CD8-positive, alpha-beta memory T cell (primary cell): ENCODE data around the gene SPAG7. TPM values are rescaled to one million over a fixed set of nuclear protein-coding genes. Genes with fewer than 3 reads are reported as not detected.

Source experiments
- CTCF ChIA-PET: fragments of 350-600 bp; sonication (Branson Sonifier 250); formaldehyde crosslinking; loops from one replicate; lab custom pipeline; 2021; ENCODE audit warnings: antibody characterized with exemption; lab: Charles Lee
- POLR2A ChIA-PET: fragments of 350-600 bp; sonication (Branson Sonifier 250); formaldehyde crosslinking; loops from one replicate; lab custom pipeline; 2021; ENCODE audit warnings: antibody characterized with exemption; lab: Charles Lee
- DNase-seq, 5 donors: peaks; one replicate each; pipeline versions ENCODE4 v3.0.0 to v3.0.0-alpha.2; 2020 to 2022; ENCODE audit warnings: mixed read lengths in 1 of 5
- H3K27ac ChIP-seq: one replicate; pipeline ENCODE4 v1.7.0; 2013; ENCODE audit warnings: low read depth, mild to moderate bottlenecking, low read length, moderate library complexity
- H3K27me3 ChIP-seq: 2 replicates; pipeline ENCODE4 v1.7.0; 2013; ENCODE audit warnings: low read length, mild to moderate bottlenecking; ENCODE audit not compliant: insufficient read depth, poor library complexity, severe bottlenecking
- H3K36me3 ChIP-seq: 2 replicates; pipeline ENCODE4 v1.7.0; 2013; ENCODE audit warnings: mild to moderate bottlenecking, low read length, moderate library complexity; ENCODE audit not compliant: insufficient read depth
- H3K4me1 ChIP-seq: 2 replicates; pipeline ENCODE4 v1.7.0; 2013; ENCODE audit warnings: mild to moderate bottlenecking, low read length, moderate library complexity; ENCODE audit not compliant: insufficient read depth
- H3K4me3 ChIP-seq: 2 replicates; pipeline ENCODE4 v1.7.0; 2013; ENCODE audit warnings: mild to moderate bottlenecking, low read length
- H3K9me3 ChIP-seq: 2 replicates; pipeline ENCODE4 v1.7.0; 2013; ENCODE audit warnings: mild to moderate bottlenecking, low read length
- H3K27ac Mint-ChIP-seq, 8 donors: one replicate each; pipeline ENCODE4 v1.8.0; 2020 to 2021; ENCODE audit warnings: mixed read lengths in 8 of 8, mild to moderate bottlenecking in 6 of 8, inconsistent platforms in 3 of 8, moderate library complexity in 3 of 8
- H3K27me3 Mint-ChIP-seq, 2 donors: one replicate each; pipeline ENCODE4 v1.8.0; 2020 to 2021; ENCODE audit warnings: mixed read lengths in 2 of 2, mild to moderate bottlenecking in 1 of 2, moderate library complexity in 1 of 2
- H3K36me3 Mint-ChIP-seq, 3 donors: one replicate each; pipeline ENCODE4 v1.8.0; 2020 to 2021; ENCODE audit warnings: mixed read lengths in 3 of 3, inconsistent platforms in 1 of 3, mild to moderate bottlenecking in 1 of 3
- H3K4me1 Mint-ChIP-seq, 3 donors: one replicate each; pipeline ENCODE4 v1.8.0; 2020 to 2021; ENCODE audit warnings: mixed read lengths in 3 of 3, inconsistent platforms in 1 of 3, mild to moderate bottlenecking in 1 of 3
- H3K4me3 Mint-ChIP-seq, 7 donors: one replicate each; pipeline ENCODE4 v1.8.0; 2020 to 2021; ENCODE audit warnings: mixed read lengths in 7 of 7, mild to moderate bottlenecking in 6 of 7, moderate library complexity in 4 of 7, inconsistent platforms in 2 of 7
- H3K9me3 Mint-ChIP-seq, 5 donors: one replicate each; pipeline ENCODE4 v1.8.0; 2020 to 2022; ENCODE audit warnings: mixed read lengths in 5 of 5, mild to moderate bottlenecking in 3 of 5, moderate library complexity in 2 of 5, inconsistent platforms in 1 of 5
- polyA plus RNA-seq: library from polyadenylated mRNA; unstranded; fragments of 300-500 nt; fragmentation: Illumina TruSeq; gene quantifications from one replicate; pipeline ENCODE4 v1.2.3, GENCODE V29; 2021
- total RNA-seq, 2 experiments: library from RNA; stranded (reverse); gene quantifications; one replicate each; pipeline ENCODE4 v1.2.3, GENCODE V29; 2021

Gene SPAG7
- total and polyA plus RNA-seq, 3 experiments from 2014 or later: 63.4 to 112 (median 64.2) TPM

DNA sequence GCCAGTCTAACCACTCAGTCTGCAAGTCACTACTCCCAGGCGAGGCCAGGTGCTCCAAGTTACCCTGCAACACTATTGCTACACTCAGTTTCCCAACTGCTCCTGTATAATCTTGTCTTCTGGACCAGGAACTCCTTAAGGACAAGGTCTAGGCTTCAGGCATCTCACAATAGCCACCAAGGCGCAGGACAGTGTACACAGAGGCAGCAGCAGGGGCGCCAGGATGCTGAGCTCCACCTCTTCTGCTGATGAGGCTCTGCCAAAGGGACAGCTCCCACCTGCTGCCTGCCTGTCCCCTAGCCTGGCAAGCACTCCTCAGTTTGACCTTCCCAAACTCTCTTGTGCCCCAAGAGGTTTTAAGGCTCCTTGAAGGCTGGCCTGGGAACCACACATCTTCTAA, 31.2 kb downstream of the SPAG7 start:
- H3K27ac Mint-ChIP-seq: peak overlapping the region in 6 of 8 donors; percentile 12 to 56 (median 30)
- peaks cover 0 to 50% (median 6%) of the 10 kb centered on the region in 3 donors for H3K36me3 Mint-ChIP-seq
- no peak overlapping the region for H3K27ac ChIP-seq
- H3K27me3 ChIP-seq: no peaks in the 10 kb centered on the region
- no peaks in the 10 kb centered on the region for H3K9me3 ChIP-seq
- no peak for DNase-seq
- H3K4me3 ChIP-seq: no peak overlapping the region
- H3K4me1 ChIP-seq: peaks cover 31% of the 10 kb centered on the region
- no peaks in the 10 kb centered on the region for H3K9me3 Mint-ChIP-seq
- CTCF ChIA-PET: no interaction called here
- peaks cover 0 to 5% of the 10 kb centered on the region in 2 donors for H3K27me3 Mint-ChIP-seq
- peaks cover 38 to 65% (median 38%) of the 10 kb centered on the region in 3 donors for H3K4me1 Mint-ChIP-seq
- H3K36me3 ChIP-seq: peaks cover 5% of the 10 kb centered on the region
- H3K4me3 Mint-ChIP-seq: peak overlapping the region in 2 of 7 donors; percentile 15 to 61
- POLR2A ChIA-PET: interaction anchor here (1.1 kb wide), 1 partner anchor 12 kb away, joined by 4 read pairs; the partner anchor contains the start of gene PFN1

DNA sequence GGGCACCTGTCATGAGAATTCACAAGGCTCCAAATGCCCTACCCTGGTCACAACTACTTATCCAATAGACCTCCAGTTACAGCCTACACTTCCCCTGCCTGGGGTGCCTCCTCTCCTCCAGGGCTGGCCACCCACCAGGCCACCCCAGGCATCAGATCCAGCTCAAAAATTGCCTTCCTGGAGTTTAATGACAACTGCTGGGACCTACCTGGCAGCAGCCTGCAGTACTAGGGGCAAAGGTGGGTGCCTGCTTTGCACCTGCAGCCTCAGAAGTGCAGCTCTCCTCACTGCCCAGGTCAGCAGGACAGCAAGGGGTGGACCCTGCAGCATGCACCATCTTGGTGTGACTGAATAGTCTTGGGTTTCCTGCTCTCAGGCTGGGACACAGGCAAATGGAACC, 32.0 kb downstream of the SPAG7 start:
- Histone ChIP-seq H3K4me1 (peaks cover 23% of the 10 kb centered on the region), H3K36me3 (peaks cover 5% of the 10 kb centered on the region), H3K9me3 (no peaks in the 10 kb centered on the region), H3K27ac (no peak overlapping the region), H3K27me3 (no peaks in the 10 kb centered on the region), H3K4me3 (no peak overlapping the region)
- Mint-ChIP-seq H3K36me3 (peaks cover 0 to 47% (median 6%) of the 10 kb centered on the region in 3 donors), H3K4me1 (peaks cover 32 to 58% (median 34%) of the 10 kb centered on the region in 3 donors), H3K27ac (peak overlapping the region in 3 of 8 donors; percentile 31 to 81 (median 56)), H3K4me3 (no peak overlapping the region), H3K9me3 (no peaks in the 10 kb centered on the region), H3K27me3 (peaks cover 0 to 5% of the 10 kb centered on the region in 2 donors)
- CTCF ChIA-PET: no interaction called here
- DNase-seq: no peak
- POLR2A ChIA-PET: no interaction called here

DNA sequence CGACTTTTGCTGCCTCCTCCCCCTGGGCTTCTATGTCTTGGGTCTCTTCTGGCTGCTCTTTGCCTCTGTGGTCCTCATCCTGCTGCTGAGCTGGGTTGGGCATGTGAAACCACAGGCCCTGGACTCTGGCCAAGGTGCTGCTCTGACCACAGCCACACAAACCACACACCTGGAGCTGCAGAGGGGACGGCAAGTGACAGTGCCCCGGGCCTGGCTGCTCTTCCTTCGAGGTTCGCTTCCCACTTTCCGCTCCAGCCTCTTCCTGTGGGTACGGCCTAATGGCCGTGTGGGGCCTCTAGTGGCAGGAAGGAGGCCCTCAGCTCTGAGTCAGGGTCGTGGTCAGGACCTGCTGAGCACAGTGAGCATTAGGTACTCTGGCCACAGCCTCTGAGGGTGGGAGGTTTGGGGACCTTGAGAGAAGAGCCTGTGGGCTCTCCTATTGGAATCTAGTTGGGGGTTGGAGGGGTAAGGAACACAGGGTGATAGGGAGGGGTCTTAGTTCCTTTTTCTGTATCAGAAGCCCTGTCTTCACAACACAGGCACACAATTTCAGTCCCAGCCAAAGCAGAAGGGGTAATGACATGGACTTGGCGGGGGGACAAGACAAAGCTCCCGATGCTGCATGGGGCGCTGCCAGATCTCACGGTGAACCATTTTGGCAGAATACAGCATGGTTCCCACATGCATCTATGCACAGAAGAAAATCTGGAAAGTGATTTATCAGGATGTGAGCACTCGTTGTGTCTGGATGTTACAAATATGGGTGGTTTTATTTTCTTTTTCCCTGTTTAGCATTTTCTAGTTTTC, 33.2 kb downstream of the SPAG7 start:
- peaks cover 5% of the 10 kb centered on the region for H3K36me3 ChIP-seq
- peaks cover 23% of the 10 kb centered on the region for H3K4me1 ChIP-seq
- ChIA-PET CTCF (interaction anchor here (0.9 kb wide), 1 partner anchor 31 kb away, joined by 4 read pairs; the partner anchor contains the start of gene CHRNE), POLR2A (interaction anchor here (0.8 to 1.1 kb wide), 3 partner anchors 17 to 34 kb away, joined by 3 to 4 read pairs (median 4); partner anchors contain the start of genes ENO3 and SPAG7)
- H3K27ac Mint-ChIP-seq: peak overlapping the region in 7 of 8 donors; percentile 14 to 86 (median 69)
- no peaks in the 10 kb centered on the region for H3K27me3 ChIP-seq
- H3K27ac ChIP-seq: no peak overlapping the region
- H3K4me1 Mint-ChIP-seq: peaks cover 32 to 53% (median 34%) of the 10 kb centered on the region in 3 donors
- peaks cover 0 to 3% of the 10 kb centered on the region in 2 donors for H3K27me3 Mint-ChIP-seq
- H3K4me3 Mint-ChIP-seq: peak overlapping the region in 5 of 7 donors; percentile 26 to 77 (median 50)
- peaks cover 0 to 41% (median 6%) of the 10 kb centered on the region in 3 donors for H3K36me3 Mint-ChIP-seq
- DNase-seq: peak in 2 of 5 donors; percentile 21 to 36
- H3K4me3 ChIP-seq: no peak overlapping the region
- no peaks in the 10 kb centered on the region for H3K9me3 Mint-ChIP-seq
- H3K9me3 ChIP-seq: no peaks in the 10 kb centered on the region

DNA sequence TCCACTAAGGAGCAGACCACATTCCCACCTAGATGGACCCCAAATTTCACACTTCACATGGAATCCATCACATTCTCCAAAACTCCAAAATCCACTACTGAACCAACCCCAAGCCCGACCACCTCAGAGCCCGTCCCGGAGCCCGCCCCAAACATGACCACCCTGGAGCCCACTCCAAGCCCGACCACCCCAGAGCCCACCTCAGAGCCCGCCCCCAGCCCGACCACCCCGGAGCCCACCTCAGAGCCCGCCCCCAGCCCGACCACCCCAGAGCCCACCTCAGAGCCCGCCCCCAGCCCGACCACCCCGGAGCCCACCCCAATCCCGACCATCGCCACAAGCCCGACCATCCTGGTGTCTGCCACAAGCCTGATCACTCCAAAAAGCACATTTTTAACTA, 34.0 kb downstream of the SPAG7 start:
- Histone ChIP-seq H3K4me3 (no peak overlapping the region), H3K36me3 (peaks cover 5% of the 10 kb centered on the region), H3K4me1 (peaks cover 16% of the 10 kb centered on the region), H3K9me3 (no peaks in the 10 kb centered on the region), H3K27me3 (no peaks in the 10 kb centered on the region), H3K27ac (no peak overlapping the region)
- peaks cover 0 to 39% (median 6%) of the 10 kb centered on the region in 3 donors for H3K36me3 Mint-ChIP-seq
- peak overlapping the region in 3 of 7 donors; percentile 50 to 79 (median 55) for H3K4me3 Mint-ChIP-seq
- H3K4me1 Mint-ChIP-seq: peaks cover 25 to 45% (median 29%) of the 10 kb centered on the region in 3 donors
- no peaks in the 10 kb centered on the region for H3K9me3 Mint-ChIP-seq
- peak overlapping the region in 6 of 8 donors; percentile 40 to 86 (median 71) for H3K27ac Mint-ChIP-seq
- peak in 1 of 5 donors; percentile 31 for DNase-seq
- CTCF ChIA-PET: interaction anchor here (0.9 kb wide), 1 partner anchor 31 kb away, joined by 4 read pairs; the partner anchor contains the start of gene CHRNE
- H3K27me3 Mint-ChIP-seq: peaks cover 0 to 3% of the 10 kb centered on the region in 2 donors
- POLR2A ChIA-PET: interaction anchor here (0.8 to 1.1 kb wide), 3 partner anchors 18 to 35 kb away, joined by 3 to 4 read pairs (median 4); partner anchors contain the start of genes ENO3 and SPAG7

DNA sequence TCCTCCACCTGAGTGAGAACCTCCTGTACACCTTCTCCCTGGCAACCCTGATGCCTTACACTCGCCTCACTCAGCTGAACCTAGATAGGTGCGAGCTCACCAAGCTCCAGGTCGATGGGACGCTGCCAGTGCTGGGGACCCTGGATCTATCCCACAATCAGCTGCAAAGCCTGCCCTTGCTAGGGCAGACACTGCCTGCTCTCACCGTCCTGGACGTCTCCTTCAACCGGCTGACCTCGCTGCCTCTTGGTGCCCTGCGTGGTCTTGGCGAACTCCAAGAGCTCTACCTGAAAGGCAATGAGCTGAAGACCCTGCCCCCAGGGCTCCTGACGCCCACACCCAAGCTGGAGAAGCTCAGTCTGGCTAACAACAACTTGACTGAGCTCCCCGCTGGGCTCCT, 34.9 kb downstream of the SPAG7 start:
- CTCF ChIA-PET: interaction anchor here (1.0 to 1.3 kb wide), 3 partner anchors 24 to 55 kb away, joined by 3 to 5 read pairs (median 3); partner anchors contain the start of genes CAMTA2 and SPAG7
- H3K4me1 Mint-ChIP-seq: peaks cover 18 to 37% (median 21%) of the 10 kb centered on the region in 3 donors
- Histone ChIP-seq H3K36me3 (peaks cover under 1% of the 10 kb centered on the region), H3K27ac (no peak overlapping the region), H3K9me3 (no peaks in the 10 kb centered on the region), H3K4me3 (no peak overlapping the region), H3K4me1 (peaks cover 9% of the 10 kb centered on the region), H3K27me3 (no peaks in the 10 kb centered on the region)
- POLR2A ChIA-PET: interaction anchor here (1.0 kb wide), 1 partner anchor 36 kb away, joined by 3 read pairs; no protein-coding TSS in a partner anchor
- peak in 1 of 5 donors; percentile 35 for DNase-seq
- H3K27me3 Mint-ChIP-seq: peaks cover 0 to 3% of the 10 kb centered on the region in 2 donors
- no peak overlapping the region for H3K4me3 Mint-ChIP-seq
- no peaks in the 10 kb centered on the region for H3K9me3 Mint-ChIP-seq
- H3K36me3 Mint-ChIP-seq: peaks cover 0 to 31% (median 6%) of the 10 kb centered on the region in 3 donors
- no peak overlapping the region for H3K27ac Mint-ChIP-seq

DNA sequence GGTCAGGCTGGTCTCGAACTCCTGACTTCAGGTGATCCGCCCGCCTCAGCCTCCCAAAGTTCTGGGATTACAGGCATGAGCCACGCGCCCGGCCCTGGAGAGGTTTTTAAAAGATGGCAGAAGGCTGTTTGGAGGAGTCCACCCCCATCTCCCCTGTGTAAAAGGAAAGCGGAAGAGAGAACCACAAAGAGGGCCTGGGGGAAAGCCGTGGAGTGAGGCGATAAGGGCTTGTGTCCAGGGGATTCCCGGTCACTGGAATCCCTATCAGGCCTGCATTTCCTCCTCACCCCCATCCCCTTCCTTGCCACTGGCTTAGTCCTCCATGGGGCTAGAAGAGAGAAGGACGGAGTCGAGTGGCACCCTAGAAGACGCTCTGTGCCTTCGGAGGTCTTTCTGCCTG, 35.7 kb downstream of the SPAG7 start, which contains the start of gene GP1BA:
GP1BA (plus strand) TSS at position 315 of the 400 bp plus-strand sequence. CDS start 328 bp downstream, outside the sequence.
- H3K9me3 ChIP-seq: no peaks in the 10 kb centered on the region
- no peak for DNase-seq
- no peaks in the 10 kb centered on the region for H3K27me3 ChIP-seq
- H3K4me1 ChIP-seq: peaks cover 9% of the 10 kb centered on the region
- Mint-ChIP-seq H3K4me1 (peaks cover 21 to 31% (median 21%) of the 10 kb centered on the region in 3 donors), H3K9me3 (no peaks in the 10 kb centered on the region), H3K27ac (peak within 1 kb of the TSS in 1 of 8 donors; percentile 95), H3K27me3 (peaks cover 0 to 3% of the 10 kb centered on the region in 2 donors), H3K36me3 (peaks cover 0 to 23% (median 3%) of the 10 kb centered on the region in 3 donors), H3K4me3 (no peak within 1 kb of the TSS)
- ChIA-PET CTCF (interaction anchor here (1.2 to 1.3 kb wide), 2 partner anchors 23 to 56 kb away, joined by 3 to 5 read pairs; partner anchors contain the start of gene CAMTA2), POLR2A (interaction anchor here (1.0 kb wide), 1 partner anchor 37 kb away, joined by 3 read pairs; no protein-coding TSS in a partner anchor)
- H3K36me3 ChIP-seq: no peaks in the 10 kb centered on the region
- H3K27ac ChIP-seq: no peak within 1 kb of the TSS
- no peak within 1 kb of the TSS for H3K4me3 ChIP-seq

DNA sequence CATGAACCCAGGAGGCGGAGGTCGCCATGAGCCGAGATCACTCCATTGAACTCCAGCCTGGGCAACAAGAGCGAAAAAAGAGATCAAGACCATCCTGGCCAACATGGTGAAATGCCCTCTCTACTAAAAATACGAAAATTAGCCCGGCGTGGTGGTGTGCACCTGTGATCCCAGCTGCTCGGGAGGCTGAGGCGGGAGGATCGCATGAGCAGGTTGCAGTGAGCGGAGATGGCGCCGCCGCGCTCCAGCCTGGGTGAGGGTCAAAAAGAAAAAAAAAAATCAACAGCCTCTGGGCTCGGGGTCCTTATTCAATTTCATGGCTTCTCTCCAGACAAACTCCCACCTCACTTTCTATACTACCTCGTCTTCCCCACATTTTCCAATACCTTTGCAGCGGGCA, 38.7 kb downstream of the SPAG7 start:
- no peak overlapping the region for H3K4me3 ChIP-seq
- H3K36me3 Mint-ChIP-seq: peaks cover 0 to 17% (median 0%) of the 10 kb centered on the region in 3 donors
- H3K4me3 Mint-ChIP-seq: no peak overlapping the region
- H3K4me1 Mint-ChIP-seq: peaks cover 7 to 13% (median 12%) of the 10 kb centered on the region in 3 donors
- CTCF ChIA-PET: no interaction called here
- no peak for DNase-seq
- H3K27me3 ChIP-seq: no peaks in the 10 kb centered on the region
- H3K27me3 Mint-ChIP-seq: no peaks in the 10 kb centered on the region
- no peaks in the 10 kb centered on the region for H3K36me3 ChIP-seq
- H3K4me1 ChIP-seq: peaks cover 2% of the 10 kb centered on the region
- no peak overlapping the region for H3K27ac ChIP-seq
- H3K9me3 ChIP-seq: no peaks in the 10 kb centered on the region
- no peaks in the 10 kb centered on the region for H3K9me3 Mint-ChIP-seq
- no peak overlapping the region for H3K27ac Mint-ChIP-seq
- POLR2A ChIA-PET: no interaction called here
